GM12891 (cell line): ENCODE measurements around the gene ZNF3.

Experiments used
- PAX5 ChIP-seq: IDR thresholded peaks from 2 replicates; pipeline ENCODE4 v1.6.1; 2011; ENCODE audit warnings: low read length, moderate library complexity, mild to moderate bottlenecking; ENCODE audit not compliant: insufficient read depth, severe bottlenecking
- POLR2A ChIP-seq: IDR thresholded peaks from 2 replicates; pipeline ENCODE4 v1.6.1; 2011; ENCODE audit warnings: low read depth, low read length, control low read depth
- TAF1 ChIP-seq: IDR thresholded peaks from 2 replicates; pipeline ENCODE4 v1.6.1; 2011; ENCODE audit warnings: low read depth, low read length, control low read depth

DNA sequence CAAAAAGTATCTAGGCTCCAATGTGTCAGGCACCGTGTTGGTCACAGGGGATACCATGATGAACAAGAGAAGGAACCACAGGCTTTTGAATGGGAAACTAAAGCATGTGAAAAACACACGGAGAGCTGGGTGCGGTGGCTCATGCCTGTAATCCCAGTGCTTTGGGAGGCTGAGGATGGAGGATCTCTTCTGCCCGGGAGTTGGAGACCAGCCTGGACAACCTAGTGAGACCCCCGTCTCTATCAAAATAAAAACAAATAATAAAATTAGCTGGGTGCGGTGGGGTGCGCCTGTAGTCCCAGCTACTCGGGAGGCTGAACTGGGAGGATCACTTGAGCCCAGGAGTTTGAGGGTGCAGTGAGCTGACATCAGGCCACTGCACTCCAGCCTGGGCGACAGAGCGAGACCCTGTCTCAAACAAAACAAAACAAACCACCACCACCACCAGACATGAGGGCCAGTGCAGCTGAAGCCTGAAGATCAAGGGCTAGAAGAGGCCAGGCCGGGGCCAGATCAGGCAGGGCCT lies 6.6 kb upstream of the ZNF3 start:
- no peak for TF ChIP-seq PAX5
- TF ChIP-seq POLR2A = no peak
- no peak for TF ChIP-seq TAF1
